SK-N-SH (cell line): ENCODE results near the gene OR51D1. TPM values are rescaled to one million over a fixed set of nuclear protein-coding genes. Genes with fewer than 3 reads are reported as not detected.

Experiments
- CTCF ChIA-PET: fragments of 300-600, 350-600 bp; formaldehyde crosslinking; extraction: SDS; loops from one replicate; lab custom pipeline; 2021; lab: Yijun Ruan, JAX
- POLR2A ChIA-PET: fragments of 350-600 bp; sonication (Branson Sonifier 250); formaldehyde crosslinking; extraction: SDS; loops from one replicate; lab custom pipeline; 2020; ENCODE audit warnings: antibody characterized with exemption, inconsistent platforms; lab: Yijun Ruan, JAX
- DNase-seq: peaks from one replicate; pipeline ENCODE4 v3.0.0; 2012
- H2AFZ ChIP-seq: fragments of 200-600 bp; sonication (generic); 2 replicates; pipeline ENCODE4 v1.8.1; 2016; ENCODE audit warnings: antibody characterized with exemption, mild to moderate bottlenecking, low read depth
- H3F3A ChIP-seq: fragments of 200-600 bp; sonication (generic); replicated peaks from 2 replicates; pipeline ENCODE3; 2016; ENCODE audit warnings: antibody characterized with exemption, mild to moderate bottlenecking; ENCODE audit not compliant: insufficient read depth
- H3K27ac ChIP-seq, 2 experiments: fragments of 200-500 bp in 1 of 2; fragments of 200-600 bp in 1 of 2; sonication (Bioruptor generic) in 1 of 2; sonication (generic), shearing (Covaris generic) in 1 of 2; 2 replicates each; pipeline versions ENCODE4 v1.5.1 to v1.6.1; 2014 to 2016; ENCODE audit warnings: low read depth in 2 of 2, inconsistent platforms in 1 of 2, low read length in 1 of 2, mild to moderate bottlenecking in 1 of 2, mixed read lengths in 1 of 2
- H3K27me3 ChIP-seq: fragments of 200-600 bp; sonication (generic), shearing (Covaris generic); 2 replicates; pipeline ENCODE4 v1.6.1; 2016; ENCODE audit warnings: mixed run types; ENCODE audit not compliant: insufficient read depth
- H3K36me3 ChIP-seq, 2 experiments: fragments of 200-500 bp in 1 of 2; fragments of 200-600 bp in 1 of 2; sonication (Bioruptor generic) in 1 of 2; sonication (generic) in 1 of 2; replicated peaks in 1 of 2; 2 replicates each; pipeline versions ENCODE3 to v1.5.1; 2014 to 2016; ENCODE audit warnings: low read length in 1 of 2, mild to moderate bottlenecking in 1 of 2; ENCODE audit not compliant: insufficient read depth in 2 of 2, control insufficient read depth in 1 of 2
- H3K4me1 ChIP-seq, 2 experiments: fragments of 200-500 bp in 1 of 2; fragments of 200-600 bp in 1 of 2; sonication (Bioruptor generic) in 1 of 2; sonication (generic), shearing (Covaris generic) in 1 of 2; 2 replicates each; pipeline versions ENCODE4 v1.5.1 to v1.6.1; 2014 to 2016; ENCODE audit warnings: low read depth in 1 of 2, low read length in 1 of 2, mixed run types in 1 of 2; ENCODE audit not compliant: insufficient read depth in 2 of 2, control insufficient read depth in 1 of 2
- H3K4me2 ChIP-seq: fragments of 200-600 bp; sonication (generic), shearing (Covaris generic); 2 replicates; pipeline ENCODE4 v1.6.1; 2017; ENCODE audit warnings: mixed run types
- H3K4me3 ChIP-seq, 2 experiments: fragments of 200-500 bp in 1 of 2; fragments of 200-600 bp in 1 of 2; sonication (Bioruptor generic) in 1 of 2; sonication (generic), shearing (Covaris generic) in 1 of 2; 2 replicates each; pipeline versions ENCODE4 v1.5.1 to v1.8.1; 2014 to 2016; ENCODE audit warnings: low read depth in 2 of 2, inconsistent platforms in 1 of 2, low read length in 1 of 2, mild to moderate bottlenecking in 1 of 2, mixed read lengths in 1 of 2, moderate library complexity in 1 of 2
- H3K79me2 ChIP-seq: fragments of 200-600 bp; sonication (generic); 2 replicates; pipeline ENCODE4 v1.8.1; 2017; ENCODE audit warnings: mild to moderate bottlenecking; ENCODE audit not compliant: insufficient read depth
- H3K9ac ChIP-seq: fragments of 200-600 bp; sonication (generic); 2 replicates; pipeline ENCODE4 v1.6.1; 2017; ENCODE audit warnings: mixed run types
- H3K9me2 ChIP-seq: fragments of 200-600 bp; sonication (generic); 2 replicates; pipeline ENCODE4 v1.6.1; 2017; ENCODE audit warnings: mixed run types
- H3K9me3 ChIP-seq: fragments of 200-600 bp; sonication (generic); 2 replicates; pipeline ENCODE4 v1.6.1; 2017; ENCODE audit warnings: mixed run types, mild to moderate bottlenecking, moderate library complexity
- H4K20me1 ChIP-seq: fragments of 200-600 bp; sonication (generic); 2 replicates; pipeline ENCODE4 v1.6.1; 2017; ENCODE audit warnings: mild to moderate bottlenecking, mixed run types; ENCODE audit not compliant: insufficient read depth
- EP300 ChIP-seq, 2 experiments: IDR thresholded peaks; 2 replicates each; pipeline versions ENCODE4 v1.4.0 to v1.6.1; 2012; ENCODE audit warnings: borderline replicate concordance in 1 of 2, low read depth in 1 of 2, low read length in 1 of 2
- FOSL2 ChIP-seq: IDR thresholded peaks from 2 replicates; pipeline ENCODE4 v1.4.0; 2012; ENCODE audit warnings: low read depth, mild to moderate bottlenecking, moderate library complexity, borderline replicate concordance
- GABPA ChIP-seq: IDR thresholded peaks from 2 replicates; pipeline ENCODE4 v1.4.0; 2012; ENCODE audit warnings: low read depth, mild to moderate bottlenecking
- IRF3 ChIP-seq: fragments of 150-350 bp; IDR thresholded peaks from 2 replicates; pipeline ENCODE4 v1.6.1; 2016; ENCODE audit warnings: mild to moderate bottlenecking, low read depth, low read length
- MEF2A ChIP-seq: IDR thresholded peaks from 2 replicates; pipeline ENCODE4 v1.4.0; 2012; ENCODE audit warnings: low read depth, borderline replicate concordance
- NFIC ChIP-seq: IDR thresholded peaks from 2 replicates; pipeline ENCODE4 v1.4.0; 2012; ENCODE audit warnings: borderline replicate concordance
- RXRA ChIP-seq: IDR thresholded peaks from 2 replicates; pipeline ENCODE4 v1.4.0; 2012; ENCODE audit warnings: low read depth, mild to moderate bottlenecking, borderline replicate concordance
- SIN3A ChIP-seq: IDR thresholded peaks from 2 replicates; pipeline ENCODE4 v1.6.1; 2012; ENCODE audit warnings: low read depth, mild to moderate bottlenecking, low read length, moderate library complexity, borderline replicate concordance
- TEAD4 ChIP-seq: IDR thresholded peaks from 2 replicates; pipeline ENCODE4 v1.4.0; 2012; ENCODE audit warnings: mild to moderate bottlenecking, borderline replicate concordance; ENCODE audit not compliant: insufficient read depth
- YY1 ChIP-seq: IDR thresholded peaks from 2 replicates; pipeline ENCODE4 v1.4.0; 2012; ENCODE audit warnings: low read depth, mild to moderate bottlenecking
- ZBTB33 ChIP-seq: IDR thresholded peaks from 2 replicates; pipeline ENCODE4 v1.4.0; 2012; ENCODE audit warnings: low read depth, borderline replicate concordance
- WGBS: methylation state at CpG from one replicate; pipeline ENCODE4 v1.1.6; 2017; ENCODE audit warnings: low lambda C conversion rate; 5-methylcytosine and 5-hydroxymethylcytosine counted together
- polyA plus RNA-seq, 3 experiments: library from polyadenylated mRNA; depleted of rRNA; stranded (reverse); fragments of >200 nt; gene quantifications; 2 replicates each; pipeline ENCODE4 v1.2.3, GENCODE V29; 2012
- TF ChIP-seq, protein P1 (sequence below): IDR thresholded peaks from 2 replicates; pipeline ENCODE4 v1.4.0; 2012; ENCODE audit warnings: low read depth, borderline replicate concordance
- TF ChIP-seq, protein P2 (sequence below): IDR thresholded peaks from 2 replicates; pipeline ENCODE4 v1.6.1; 2012; ENCODE audit warnings: mild to moderate bottlenecking, low read depth, low read length, moderate library complexity

The OR51D1 gene
- polyA plus RNA-seq, 1 of the 3 experiments (the other 2 are of a cell fraction) = not detected

DNA sequence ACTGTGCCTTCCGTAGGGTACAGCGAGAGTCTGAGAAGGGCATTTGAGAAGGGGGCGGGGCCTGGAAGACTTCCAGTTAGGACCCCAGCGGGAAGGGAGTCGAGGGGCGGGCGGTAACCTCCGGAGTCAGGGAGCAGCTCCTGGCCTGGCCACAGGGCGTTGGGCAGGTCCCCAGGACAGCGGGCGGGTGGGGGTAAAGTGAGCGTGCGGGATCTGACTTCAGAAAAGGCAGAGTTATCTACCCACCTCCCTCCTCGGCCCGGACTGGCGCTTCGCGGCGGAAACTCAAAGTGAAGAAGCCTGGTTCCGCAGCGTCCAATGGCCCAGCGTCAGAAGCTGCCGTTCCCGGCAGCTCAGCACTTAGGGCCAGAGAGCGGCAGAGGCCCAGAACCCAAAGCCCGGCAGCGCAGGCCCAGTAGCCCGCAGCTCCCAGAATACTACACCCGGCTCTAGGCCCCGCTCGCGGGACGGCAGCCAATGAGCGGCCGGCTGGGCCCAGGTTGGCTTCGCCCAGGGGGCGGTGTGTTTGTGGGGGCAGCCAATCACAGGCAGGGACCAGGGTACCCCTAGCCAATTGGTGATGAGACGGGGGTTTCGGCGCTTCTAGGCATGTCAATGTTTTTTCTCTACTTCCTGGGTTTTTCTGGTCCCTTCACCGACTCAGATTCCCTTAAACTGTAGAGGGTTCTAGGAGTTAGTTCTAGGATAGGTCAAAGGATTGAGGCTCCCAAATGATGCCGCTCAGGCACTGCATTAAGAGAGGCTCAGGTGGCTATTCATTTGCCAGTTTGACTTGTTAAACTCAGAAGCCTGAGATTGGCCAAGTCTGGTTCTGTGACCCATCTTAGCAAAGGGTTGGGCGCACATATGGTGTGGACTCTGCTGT is 29.3 kb upstream of the OR51D1 start, which contains the start of gene TRIM68 (continued):
- TF ChIP-seq SIN3A (peak; percentile 81; the same call in 1 of the 2 replicates), FOSL2 (no peak), IRF3 (peak; percentile 75), YY1 (no peak), NFIC (no peak; the same call in none of the 2 replicates), TEAD4 (no peak), EP300 (IDR thresholded peaks at IDR 0.05; ENCODE audit: borderline replicate concordance in 1 of 2, low read depth in 1 of 2, low read length in 1 of 2) (no peak), RXRA (no peak), ZBTB33 (no peak)

- no peaks in the 10 kb centered on the region for H4K20me1 ChIP-seq
- H3F3A ChIP-seq = no peaks in the 10 kb centered on the region
- no peaks in the 10 kb centered on the region for H3K9me2 ChIP-seq
- peaks cover 0 to 10% of the 10 kb centered on the region in 2 experiments; a peak in 3 of 4 replicates for H3K4me1 ChIP-seq
- ChIA-PET CTCF (interaction anchor here (1.2 kb wide), 1 partner anchor 26 kb away, joined by 4 read pairs; the partner anchor contains the start of gene OR51D1), POLR2A (no interaction called here)
- H3K4me2 ChIP-seq = peak overlapping the region; percentile 60
- H3K9ac ChIP-seq = no peak overlapping the region
- WGBS = 15% methylated on average over 3 of the region's 3 CpGs
- H3K4me3 ChIP-seq = peak overlapping the region in 1 of 2 experiments; percentile 34; a peak in 1 of 4 replicates
- DNase-seq = no peak
- H3K36me3 ChIP-seq = peaks cover 0 to 7% of the 10 kb centered on the region in 2 experiments
- TF ChIP-seq, protein P1, sequence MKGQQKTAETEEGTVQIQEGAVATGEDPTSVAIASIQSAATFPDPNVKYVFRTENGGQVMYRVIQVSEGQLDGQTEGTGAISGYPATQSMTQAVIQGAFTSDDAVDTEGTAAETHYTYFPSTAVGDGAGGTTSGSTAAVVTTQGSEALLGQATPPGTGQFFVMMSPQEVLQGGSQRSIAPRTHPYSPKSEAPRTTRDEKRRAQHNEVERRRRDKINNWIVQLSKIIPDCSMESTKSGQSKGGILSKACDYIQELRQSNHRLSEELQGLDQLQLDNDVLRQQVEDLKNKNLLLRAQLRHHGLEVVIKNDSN = no peak
- TF ChIP-seq GABPA (no peak), FOSL2 (no peak), TEAD4 (no peak), YY1 (no peak), RXRA (no peak), MEF2A (no peak)
- TF ChIP-seq, protein P2, sequence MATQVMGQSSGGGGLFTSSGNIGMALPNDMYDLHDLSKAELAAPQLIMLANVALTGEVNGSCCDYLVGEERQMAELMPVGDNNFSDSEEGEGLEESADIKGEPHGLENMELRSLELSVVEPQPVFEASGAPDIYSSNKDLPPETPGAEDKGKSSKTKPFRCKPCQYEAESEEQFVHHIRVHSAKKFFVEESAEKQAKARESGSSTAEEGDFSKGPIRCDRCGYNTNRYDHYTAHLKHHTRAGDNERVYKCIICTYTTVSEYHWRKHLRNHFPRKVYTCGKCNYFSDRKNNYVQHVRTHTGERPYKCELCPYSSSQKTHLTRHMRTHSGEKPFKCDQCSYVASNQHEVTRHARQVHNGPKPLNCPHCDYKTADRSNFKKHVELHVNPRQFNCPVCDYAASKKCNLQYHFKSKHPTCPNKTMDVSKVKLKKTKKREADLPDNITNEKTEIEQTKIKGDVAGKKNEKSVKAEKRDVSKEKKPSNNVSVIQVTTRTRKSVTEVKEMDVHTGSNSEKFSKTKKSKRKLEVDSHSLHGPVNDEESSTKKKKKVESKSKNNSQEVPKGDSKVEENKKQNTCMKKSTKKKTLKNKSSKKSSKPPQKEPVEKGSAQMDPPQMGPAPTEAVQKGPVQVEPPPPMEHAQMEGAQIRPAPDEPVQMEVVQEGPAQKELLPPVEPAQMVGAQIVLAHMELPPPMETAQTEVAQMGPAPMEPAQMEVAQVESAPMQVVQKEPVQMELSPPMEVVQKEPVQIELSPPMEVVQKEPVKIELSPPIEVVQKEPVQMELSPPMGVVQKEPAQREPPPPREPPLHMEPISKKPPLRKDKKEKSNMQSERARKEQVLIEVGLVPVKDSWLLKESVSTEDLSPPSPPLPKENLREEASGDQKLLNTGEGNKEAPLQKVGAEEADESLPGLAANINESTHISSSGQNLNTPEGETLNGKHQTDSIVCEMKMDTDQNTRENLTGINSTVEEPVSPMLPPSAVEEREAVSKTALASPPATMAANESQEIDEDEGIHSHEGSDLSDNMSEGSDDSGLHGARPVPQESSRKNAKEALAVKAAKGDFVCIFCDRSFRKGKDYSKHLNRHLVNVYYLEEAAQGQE = no peak
- H3K27me3 ChIP-seq = no peaks in the 10 kb centered on the region
- H3K9me3 ChIP-seq = no peaks in the 10 kb centered on the region
- no peak overlapping the region for H3K27ac ChIP-seq
- H3K79me2 ChIP-seq = no peaks in the 10 kb centered on the region; the same call in 1 of the 2 replicates
- H2AFZ ChIP-seq = peak overlapping the region; percentile 62
Measured at GRCh38 chr11:4610258-4610935, 26.9 kb upstream of the OR51D1 start.
